GM18508 (cell line): ENCODE data around the gene PAK5.

ENCODE experiments used
- ATAC-seq: cut with Tn5 transposase; IDR thresholded peaks from one replicate; pipeline ENCODE4 v1.9.1; 2021; ENCODE audit warnings: moderate number of reproducible peaks; ENCODE audit not compliant: insufficient read depth, unreplicated experiment

The PAK5 gene

DNA sequence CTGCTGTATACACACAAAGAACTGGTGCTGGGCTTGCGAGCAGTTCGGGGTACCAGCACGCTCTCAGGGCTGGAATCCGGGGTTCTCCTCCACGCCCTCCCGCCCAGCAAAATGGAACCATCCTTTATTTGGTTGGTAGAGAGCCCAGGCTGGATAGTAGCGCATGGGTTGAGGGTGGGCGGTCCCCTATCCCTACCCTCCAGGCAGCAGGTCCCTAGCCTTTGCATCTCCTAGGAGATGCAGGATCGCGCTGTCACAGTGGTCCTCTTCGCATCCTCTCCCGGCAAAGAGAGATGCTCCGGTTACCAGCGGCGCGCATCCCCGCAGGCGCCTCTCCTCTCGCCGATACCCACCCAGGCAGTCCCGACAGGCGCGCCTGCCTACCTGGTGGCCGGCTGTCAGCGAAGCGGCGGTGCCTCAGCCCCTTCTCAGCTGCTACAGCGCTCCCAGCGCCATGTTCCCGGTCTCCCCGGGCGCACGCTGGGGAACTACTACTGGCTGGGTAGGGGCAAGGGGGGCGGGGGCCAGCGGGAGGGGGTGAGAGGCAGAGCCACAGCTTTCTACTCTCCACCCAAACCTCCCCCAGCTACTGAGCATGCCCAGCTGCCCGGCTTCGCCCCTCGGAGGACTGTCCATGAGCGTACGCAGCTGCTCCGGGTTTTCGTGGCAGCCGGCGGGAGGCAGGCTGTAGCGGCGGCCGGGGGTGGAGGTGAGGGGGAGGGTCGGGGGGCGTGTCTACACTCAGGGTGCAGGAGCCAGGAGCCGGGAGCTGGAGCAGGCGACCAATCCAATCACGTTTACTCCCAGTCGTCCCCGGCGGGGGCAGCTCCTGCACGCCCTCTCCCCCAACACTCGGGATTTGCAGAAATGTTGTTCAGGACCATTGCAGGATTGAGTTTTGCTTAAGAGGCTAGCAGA, at the start of gene PAK5:
Gene PAK5, minus strand, starts transcription at position 699 of the 918 bp plus-strand sequence. CDS start 194,748 bp downstream, outside the sequence.
- ATAC-seq, result no peak

DNA sequence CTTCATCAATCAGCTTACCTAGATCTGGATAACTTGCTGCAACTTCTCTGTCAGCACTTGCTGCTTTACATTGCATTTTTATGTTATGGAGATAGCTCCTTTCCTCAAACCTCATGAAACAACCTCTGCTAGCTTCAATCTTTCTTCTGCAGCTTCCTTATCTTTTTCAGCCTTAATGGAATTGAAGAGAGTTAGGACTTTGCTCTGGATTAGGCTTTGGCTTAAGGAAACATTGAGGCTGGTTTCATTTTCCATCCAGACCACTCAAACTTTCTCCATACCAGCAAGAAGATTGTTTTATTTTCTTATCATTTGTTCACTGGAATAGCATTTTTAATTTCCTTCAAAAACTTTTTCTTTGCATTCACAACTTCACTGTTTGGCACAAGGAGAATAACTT, 48.8 kb upstream of the PAK5 start:
- no peak for ATAC-seq

DNA sequence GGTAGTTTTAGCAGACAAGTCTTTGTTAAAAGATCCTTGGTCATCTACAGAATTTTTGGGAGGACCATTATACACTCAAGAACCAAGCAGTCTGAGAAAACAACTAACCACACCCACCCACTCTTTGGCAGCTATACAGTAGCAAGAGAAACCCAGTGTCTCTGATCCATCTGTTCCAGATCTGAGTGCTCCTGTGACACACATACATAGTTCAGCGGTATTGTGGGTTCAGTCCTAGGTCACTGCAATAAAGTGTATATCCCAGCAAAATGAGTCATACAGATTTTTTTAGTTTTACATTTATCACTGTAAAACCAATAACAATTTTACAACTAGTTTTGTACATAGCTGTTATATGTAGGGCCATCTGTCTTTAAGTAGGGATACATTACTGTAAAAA, 47.4 kb upstream of the PAK5 start:
- ATAC-seq, result no peak

DNA sequence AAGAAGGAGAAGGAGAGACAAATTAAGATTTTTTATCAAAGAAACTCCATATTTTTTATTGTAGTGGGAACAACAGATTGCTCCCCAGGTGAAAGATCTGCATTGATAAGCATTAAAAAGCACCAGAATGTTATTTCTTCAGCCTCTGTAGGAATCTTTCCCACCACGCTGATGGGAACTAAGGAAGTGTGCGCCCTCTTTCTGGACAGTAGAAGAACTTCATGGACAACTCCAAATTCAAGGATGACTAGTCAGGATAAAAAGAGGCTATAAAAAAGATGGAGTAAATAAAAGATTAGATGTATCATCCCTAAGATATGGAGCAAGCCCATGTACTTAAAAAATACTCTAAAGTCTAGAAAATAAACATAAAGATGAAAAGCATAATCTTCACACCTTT, 45.8 kb upstream of the PAK5 start:
- no peak for ATAC-seq

DNA sequence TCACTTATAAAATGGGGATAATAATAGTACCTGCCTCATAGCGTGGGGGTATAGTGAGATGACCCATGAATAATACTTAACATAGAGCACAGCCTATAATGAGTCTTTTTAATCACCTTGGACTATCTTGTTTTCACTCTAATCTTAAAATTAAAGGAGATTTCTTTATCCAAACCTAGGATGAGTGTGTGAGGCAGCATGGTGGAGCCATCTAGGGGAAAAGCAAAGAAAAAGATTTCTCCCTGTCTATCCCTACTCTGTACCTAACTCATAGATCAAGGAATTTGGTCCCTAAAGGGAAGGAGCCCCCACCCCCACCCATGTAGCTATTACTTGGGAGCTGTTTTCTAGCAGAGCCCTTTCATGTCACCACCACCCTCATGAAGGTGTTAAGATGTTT, 45.2 kb upstream of the PAK5 start:
- no peak for ATAC-seq

DNA sequence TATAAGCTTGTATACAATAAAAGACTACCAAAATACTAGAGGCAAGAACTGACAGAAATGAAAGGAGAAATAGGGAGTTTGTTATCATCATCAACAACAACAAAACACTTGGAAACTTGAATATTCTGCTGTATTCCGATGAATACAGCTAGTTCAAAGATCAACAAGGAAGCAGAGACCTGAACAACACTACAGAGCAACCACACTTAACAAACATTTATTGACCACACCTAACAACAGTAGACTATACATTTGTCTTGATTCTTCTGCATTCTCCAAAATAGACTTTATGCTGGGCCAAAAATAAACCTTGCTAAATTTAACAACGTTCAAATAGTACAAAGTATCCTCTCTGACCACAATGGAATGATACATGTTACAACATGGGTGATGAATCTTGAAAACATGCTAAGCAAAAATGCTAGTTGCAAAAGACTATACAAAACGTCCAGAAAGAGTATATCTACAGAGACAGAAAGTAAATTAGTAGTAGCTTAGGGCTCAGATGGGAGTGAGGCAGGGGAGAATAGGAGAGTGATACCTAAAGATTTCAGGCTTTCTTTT, 39.1 kb upstream of the PAK5 start:
- no peak for ATAC-seq

DNA sequence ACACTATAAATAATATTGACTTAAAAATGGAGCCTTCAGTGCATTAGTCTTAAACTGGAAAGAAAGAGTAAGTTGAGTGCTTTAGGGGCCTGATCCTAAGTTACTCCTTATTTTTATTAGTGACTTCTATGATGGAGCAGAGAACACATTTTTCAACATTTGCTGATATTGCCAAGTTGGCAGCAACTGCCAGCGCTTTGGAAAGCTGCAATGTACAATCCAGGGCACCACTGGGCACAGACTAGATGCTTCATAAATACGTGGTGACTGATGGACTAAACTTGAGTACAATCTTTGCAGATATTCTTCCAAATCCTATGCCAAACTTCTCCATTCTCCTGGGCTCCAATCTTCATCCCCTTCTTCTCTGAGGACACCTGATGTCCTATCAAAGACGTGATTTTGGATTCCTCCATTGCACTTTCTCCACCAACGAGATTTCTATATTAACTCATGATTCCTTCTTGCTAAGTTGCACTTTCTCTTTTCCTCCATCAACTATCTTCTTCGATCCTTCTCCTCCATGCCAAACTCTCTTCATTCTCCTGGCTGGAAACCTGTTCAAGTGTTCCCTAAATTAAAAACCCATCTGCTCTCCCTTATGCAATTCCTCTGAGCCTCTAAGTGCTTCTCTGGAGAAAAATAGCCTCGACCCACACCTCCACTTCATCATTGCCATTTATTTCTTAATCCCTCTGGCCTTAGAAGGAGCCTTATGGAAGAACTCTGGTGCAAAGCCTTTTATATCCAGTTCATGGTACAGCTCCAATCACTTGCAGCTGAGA, 28.5 kb upstream of the PAK5 start:
- no peak for ATAC-seq

DNA sequence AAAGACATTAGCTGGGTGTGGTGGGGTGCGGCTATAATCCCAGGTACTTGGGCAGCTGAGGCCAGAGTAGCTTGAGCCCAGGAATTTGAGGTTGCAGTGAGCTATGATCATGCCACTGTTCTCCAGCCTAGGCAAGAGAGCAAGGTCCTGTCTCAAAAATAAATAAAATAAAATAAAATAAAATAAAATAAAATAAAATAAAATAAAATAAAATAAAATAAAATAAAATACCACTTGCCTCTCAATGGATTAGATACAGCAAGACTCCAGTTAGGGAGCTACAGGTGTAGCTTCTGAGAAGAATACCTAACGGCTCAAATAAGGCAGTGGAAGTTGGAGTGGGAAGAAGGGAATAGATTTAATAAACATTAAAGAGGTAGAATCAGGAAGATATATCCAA, 13.7 kb upstream of the PAK5 start:
- no peak for ATAC-seq

DNA sequence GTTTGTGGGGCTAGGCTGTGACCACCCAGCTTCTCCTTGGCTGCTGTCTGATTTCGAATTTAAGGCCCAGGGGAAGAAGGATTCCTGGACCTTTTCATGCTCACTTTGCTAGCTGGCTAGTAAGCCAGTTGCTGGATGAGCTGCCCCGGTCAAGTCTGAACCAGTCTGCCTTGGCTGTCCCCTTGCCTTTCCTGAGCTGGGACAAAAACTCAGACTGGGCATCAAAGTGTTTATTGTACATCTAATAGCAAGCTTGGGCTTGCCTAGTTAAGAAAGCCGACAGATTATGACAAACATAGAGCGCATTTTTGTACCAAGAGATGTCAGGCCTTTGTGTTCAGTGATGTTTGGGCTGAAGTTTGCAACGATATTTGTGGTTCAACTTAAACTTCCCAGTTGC, 750 bp upstream of the PAK5 start:
- ATAC-seq, result no peak

DNA sequence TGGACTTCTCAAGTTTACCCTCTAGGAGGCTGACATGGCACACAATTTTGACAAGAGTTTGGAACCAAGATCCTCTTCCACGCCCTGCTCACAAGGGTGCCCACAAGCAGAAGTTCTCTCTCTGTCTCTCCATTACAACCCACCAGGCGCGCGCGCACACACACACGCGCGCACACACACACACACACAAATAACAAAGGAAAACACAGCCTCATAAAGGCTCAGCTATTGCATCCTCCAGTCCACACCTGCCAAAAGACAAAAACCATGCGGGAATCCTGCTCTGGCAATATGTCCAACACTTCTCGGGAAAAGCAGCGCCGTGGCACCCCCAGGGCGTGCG, 870 bp downstream of the PAK5 start:
- no peak for ATAC-seq

DNA sequence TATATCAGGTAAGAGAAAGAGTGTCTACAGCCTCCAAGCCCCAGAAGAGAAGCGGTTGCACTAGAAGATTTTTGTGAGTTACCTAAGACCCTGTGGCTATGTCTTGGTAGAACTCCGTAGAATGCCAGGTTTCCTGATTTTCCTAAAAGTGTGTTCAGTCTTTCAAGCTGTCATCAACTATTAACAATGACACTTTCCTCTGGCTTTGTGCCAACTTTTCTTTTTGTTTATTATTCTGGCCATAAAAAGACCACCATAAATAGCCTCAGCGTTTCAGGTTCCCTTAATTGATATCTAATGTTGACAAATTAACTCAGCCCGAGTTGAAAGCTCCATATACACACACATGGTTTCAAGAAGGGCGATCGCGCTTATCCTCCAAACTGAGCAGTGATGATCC, 1.2 kb downstream of the PAK5 start:
- no peak for ATAC-seq

DNA sequence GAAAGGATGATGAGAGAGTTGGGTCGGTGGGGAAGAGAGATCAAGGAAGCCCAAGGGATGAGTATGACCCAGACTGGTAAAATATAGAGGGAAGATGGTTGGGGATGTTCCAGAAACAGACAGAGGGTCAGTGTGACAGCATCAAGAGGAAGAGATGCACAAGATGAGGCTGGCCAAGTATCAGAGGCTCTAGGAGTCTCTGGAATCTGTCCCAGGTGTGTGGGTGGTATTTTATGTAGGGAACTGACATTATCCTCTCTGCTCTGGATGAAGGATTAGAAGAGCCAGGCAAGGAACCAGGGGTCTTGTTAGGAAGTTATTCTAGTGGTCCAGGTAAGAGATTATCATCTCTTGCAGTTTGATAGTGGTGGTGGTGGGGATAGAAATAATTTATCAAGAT, 3.6 kb downstream of the PAK5 start:
- ATAC-seq, result no peak

DNA sequence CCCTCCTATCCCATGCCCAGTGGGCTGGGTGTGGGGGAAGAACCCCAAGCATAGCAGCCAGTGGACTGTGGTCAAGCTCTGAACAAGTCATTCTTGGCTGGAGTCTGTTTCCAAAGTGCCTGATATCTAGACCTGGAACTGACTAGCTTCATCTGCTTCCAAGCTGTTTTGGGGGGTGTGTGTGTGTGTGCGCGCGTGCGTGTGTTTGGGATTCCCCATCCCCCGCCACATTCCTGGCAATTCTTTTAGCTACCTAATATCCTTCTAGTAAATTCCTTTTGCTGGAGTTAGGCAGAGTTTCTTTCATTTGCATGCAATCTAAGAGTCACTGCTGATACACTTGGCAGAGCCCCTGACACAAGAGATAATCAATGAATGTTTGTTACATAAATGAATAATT, 7.8 kb downstream of the PAK5 start:
- ATAC-seq, result no peak

DNA sequence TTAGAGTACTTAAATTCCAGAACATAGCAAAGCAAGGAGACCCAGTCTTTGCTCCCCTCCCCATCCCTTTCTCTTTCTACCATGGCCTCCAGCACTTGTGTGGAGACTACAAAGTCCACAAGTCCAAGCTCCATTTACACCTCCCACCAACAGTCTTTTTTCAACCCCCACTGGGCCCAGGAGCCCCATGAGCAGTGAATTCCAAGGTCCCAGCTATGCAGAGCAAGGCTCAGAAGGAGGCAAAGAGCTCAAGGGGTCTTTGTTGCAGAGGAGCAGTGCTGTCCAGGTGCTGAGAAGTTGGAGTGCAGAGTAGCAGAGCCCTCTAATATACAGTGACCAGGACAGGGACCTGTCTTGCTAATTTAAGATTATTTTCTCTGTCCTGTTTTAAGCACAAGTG, 9.0 kb downstream of the PAK5 start:
- no peak for ATAC-seq

DNA sequence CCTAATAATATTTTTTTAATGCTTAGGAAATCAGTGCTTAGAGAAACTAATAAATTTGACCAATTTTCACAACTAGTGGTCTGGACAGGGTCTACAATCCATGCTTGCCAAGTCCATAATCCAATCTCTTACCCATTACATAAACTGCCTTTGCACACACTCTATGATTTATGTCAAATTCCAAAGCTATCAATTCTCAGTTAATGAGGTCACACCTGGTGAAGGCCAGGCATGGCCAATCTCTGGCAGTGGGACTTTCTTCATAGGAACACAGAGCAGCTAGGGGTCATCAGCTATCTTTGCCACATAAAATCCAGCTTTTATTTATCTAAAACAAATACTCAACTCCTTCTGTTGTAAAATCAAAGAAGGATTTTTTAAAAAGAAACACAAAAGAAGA, 21.2 kb downstream of the PAK5 start:
- ATAC-seq, result no peak

DNA sequence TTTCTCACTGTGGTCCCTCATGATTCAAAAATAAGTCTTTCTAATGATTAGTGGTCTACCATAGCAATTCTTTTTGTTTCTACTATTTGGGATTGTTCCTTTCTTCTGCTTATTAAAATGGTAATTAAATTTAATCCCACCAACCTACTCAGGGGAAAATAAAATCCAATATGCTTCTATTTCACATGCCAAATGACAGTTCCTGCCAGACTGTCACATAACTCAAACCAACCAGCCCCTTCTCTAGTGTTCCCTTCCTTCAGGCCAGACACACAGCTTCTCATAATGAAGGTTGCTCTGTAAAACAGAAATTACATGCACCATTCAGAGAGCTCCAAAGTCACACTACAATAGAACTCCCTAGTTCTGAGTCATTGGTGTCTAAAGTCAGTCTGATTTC, 23.2 kb downstream of the PAK5 start:
- ATAC-seq, result no peak

DNA sequence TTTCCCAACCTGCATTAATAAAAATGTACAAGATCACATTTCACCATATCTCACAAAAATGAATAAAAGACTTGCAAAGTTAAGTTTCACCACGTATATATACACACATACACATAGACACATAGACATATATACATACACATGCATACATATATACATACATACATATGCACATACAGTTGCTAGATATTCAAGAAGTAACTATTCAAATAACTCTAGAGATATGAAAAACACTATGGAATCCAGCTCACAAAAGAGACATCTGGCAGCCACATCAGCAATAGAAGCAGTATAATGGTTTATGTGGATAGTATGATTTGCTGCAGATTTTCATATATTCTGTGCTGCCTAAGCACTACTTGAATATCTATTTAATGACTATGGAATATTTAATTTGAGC, 28.1 kb downstream of the PAK5 start:
- ATAC-seq, result no peak

DNA sequence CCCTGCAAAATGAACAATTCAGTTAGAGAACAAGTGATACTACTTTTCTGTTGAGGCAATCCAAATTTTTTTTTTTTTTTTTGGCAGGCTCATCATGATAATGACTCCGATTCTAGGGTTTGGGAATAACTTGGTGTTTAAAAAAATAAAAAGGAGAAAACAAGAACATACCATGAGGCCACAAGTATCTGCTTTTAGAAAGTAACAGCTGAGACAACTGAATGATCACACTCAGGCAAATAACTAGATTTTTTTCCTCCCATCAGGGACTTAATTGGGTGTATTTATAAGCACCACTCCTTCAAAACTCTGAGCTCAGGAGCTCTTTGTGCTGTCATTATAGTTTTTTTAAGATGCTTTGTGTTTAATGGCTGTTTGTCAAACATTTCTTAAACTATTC, 29.6 kb downstream of the PAK5 start:
- ATAC-seq, result no peak

DNA sequence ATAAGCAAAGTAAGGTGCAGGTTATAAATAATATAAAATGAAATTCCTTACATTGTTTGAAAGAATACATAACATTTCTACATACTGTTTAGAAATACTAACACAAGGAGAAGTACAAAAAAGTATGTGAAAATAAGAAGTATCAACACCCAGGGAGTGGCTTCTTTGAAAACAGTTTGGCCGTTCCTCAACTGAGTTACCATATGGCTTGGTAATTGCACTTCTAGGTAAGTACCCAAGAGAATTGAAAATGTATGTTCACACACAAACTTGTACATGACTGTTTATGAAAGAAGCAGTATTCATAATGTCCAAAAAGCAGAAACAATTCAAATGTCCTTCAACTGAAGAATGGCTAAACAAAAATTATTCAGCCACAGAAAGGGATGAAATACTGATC, 30.7 kb downstream of the PAK5 start:
- ATAC-seq, result no peak

DNA sequence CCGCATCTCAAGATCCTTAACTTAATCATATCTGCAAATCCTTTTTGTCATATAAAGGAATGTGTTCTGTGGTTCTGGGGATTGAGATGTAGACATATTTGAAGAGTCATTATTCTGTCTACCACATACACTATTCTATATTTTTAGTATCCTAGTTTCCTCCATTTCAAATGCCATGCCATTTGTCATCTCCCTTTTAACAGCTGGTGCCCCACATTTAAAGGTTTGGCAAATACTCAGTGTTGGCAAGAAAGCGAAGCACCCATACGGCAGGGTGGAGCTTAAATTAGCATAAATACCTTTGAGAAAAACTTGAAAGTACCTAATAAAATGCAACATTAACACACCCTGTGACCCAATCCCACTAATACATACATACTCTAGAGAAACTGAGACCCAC, 31.7 kb downstream of the PAK5 start:
- no peak for ATAC-seq

DNA sequence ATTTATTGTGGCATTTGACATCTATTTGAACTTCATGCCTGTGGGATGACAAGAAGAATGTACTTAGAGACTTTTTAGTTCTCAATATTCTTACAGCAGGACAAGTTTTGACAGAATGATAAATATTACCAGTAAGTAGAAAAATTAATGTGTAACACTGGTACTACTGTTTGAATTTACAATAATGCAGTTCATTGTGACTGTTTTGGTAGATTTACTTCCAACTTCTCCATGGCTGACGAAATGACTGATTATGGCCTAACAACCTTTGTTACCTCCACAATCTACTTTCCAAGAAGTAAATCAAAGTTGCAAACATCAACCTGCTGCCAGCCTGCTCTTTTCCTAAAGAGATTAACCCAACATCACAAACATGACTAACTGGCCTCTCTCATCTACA, 38.5 kb downstream of the PAK5 start:
- no peak for ATAC-seq
